Stimulated activated naive CD4-positive, alpha-beta T cell treated with Interleukin-2 at 50 U/mL for 16 hours (primary cell): Measurements from ENCODE around the gene CNTNAP2.

Experiments
- DNase-seq: peaks from one replicate; lab custom pipeline; 2025; lab: John Stamatoyannopoulos, UW

Gene CNTNAP2

GRCh38 chr7:146690987-146691386 is 574.4 kb downstream of the CNTNAP2 start:
- DNase-seq, result no peak

GRCh38 chr7:146698995-146699610 is 582.5 kb downstream of the CNTNAP2 start:
- no peak for DNase-seq

DNA sequence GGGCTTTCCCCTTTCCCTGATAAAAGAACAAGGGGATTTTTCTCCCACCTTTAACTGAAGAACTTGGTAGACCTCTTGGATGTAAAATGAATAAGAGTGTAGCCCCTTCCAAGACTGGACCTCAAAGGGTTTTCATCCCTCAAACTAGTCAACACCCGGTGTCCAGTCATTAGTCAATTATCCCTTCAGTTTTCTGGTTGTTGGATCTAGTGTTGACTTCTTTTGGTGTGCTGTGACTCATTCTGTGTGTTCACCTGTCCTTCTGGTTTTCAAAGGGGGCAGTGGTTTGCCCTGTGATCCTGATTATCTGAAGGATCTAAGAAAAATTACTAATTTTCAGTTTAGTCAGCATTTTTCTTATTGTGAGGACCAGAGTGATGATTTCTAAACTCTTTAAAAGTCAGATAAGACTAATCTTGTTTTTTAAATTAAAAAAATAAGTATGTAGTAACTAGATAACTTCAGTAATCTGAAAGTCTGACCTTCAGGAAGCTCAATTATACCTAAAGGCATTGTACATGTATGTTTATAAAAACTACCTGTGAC is 583.5 kb downstream of the CNTNAP2 start:
- DNase-seq, result no peak

GRCh38 chr7:146701166-146701565 is 584.6 kb downstream of the CNTNAP2 start:
- no peak for DNase-seq

DNA sequence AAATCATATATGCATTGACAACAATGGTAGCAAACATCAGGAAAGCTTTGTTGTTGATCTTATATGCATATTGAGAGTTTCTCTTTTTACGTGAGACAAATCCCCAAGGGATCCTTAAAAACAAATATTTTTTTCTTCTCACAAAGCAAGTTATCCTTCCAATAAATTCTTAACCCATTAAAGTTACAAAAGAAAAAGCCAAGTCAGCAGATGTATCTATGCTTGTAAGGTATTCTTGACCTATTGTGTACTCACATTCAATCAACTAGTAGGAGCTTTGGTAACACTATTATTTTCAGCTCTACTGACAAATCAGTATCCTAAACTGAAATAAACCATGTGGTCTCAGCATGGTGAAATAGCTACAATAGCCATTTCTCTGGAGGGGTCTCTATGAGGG is 586.3 kb downstream of the CNTNAP2 start:
- DNase-seq, result no peak

DNA sequence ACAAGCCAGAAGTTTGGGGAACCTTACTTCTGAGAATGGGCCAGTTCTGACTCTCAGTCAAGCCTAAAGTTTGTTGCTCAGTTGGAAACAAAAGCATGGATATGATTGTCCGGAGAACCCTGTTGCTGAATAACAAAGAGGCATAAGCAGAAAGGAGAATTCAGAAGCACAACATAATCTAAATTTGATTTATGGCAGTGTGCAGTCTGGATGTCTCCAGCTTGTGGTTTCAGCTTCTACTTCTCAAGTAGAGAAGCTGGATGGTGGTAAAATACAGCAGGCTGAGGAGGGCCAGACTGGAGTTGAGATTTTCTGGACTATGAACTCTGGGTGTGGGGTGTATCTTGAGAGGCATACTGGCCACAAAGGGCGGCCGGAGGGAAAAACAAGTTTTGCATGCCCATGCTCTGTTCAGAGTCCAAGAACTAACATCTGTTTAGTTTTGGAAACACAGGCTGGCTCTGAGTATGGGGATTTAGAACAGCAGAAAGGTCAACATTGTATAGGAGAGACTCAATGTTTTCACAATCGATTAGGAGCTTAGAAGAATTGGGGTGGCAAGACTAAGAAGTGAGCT is 592.9 kb downstream of the CNTNAP2 start:
- DNase-seq, result no peak

GRCh38 chr7:146713205-146713604 is 596.6 kb downstream of the CNTNAP2 start:
- no peak for DNase-seq

GRCh38 chr7:146713934-146714333 is 597.3 kb downstream of the CNTNAP2 start:
- no peak for DNase-seq

- no peak for DNase-seq
These were observed 603.6 kb downstream of the CNTNAP2 start for GRCh38 chr7:146720195-146720594.

DNA sequence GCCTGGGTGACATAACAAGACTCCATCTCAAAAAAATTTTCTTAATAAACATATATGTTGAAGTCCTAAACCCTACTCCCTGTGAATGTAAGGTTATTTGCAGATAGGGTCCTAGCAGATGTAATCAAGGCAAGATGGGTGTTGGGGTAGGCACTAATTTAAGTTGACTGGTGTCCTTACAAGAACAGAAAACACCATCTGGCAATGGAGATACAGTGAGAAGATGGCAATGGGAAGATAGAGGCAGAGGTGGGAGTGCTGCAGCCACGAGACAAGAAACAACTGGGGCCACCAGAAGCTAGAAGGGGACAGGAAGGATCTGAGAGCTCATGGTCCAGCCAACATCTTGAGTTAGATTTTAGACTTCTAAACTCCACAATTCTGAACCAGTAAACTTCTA is 606.4 kb downstream of the CNTNAP2 start:
- no peak for DNase-seq

DNA sequence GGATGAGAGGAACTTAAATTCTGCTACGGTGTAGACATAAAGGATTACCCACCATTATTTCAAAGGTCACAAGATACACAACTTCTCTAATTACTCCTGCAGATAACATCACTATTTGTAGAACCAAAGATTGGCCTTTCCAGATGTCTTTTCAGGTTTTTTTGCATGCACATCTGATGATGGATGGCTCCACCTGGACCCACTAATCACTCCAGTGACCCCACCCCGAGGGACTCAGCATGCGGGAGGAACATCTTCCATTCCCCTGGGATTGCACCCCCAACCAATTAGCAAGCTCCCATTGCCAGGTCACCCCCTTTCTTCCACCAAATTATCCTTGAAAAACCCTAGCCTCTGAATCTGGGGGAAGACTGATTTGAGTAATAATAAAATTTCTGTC is 608.9 kb downstream of the CNTNAP2 start:
- no peak for DNase-seq

DNA sequence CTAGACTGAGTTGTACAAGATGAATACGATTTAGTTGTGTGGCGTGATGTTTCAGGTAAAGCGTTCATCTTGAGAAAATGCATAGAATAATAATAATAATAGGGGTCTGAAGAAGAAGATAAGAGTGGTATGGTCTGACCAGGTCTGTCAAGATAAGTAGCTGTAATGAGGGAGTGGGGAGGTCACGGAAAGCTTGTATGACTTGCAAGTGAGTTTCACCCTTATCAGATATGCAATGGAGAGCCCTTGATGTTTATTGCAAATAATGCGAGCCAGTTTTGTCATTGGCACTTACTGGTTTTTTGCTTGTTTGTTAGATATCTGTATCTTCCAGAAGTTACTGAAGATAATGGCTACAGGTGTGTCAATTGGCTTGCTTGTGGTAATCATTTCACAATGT is 611.5 kb downstream of the CNTNAP2 start:
- DNase-seq, result no peak

DNA sequence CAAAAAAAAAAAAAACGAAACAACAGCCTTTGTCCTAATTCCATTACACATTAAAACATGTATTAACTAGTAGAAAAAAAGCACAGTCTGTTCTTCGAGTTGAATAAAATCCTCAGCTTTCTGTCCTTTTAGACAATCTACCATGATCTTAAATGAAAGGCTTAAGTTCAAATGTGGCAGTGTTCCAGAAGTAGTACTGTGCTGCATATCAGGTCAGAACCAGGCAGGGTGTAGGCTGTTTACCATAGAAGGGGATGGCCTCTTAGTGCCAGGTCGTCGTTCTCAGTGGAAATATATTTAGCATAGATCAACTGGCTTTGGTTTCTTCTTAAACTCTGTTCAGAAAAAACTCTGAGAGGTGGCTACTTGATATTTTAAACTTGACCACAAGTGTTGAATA is 612.0 kb downstream of the CNTNAP2 start:
- no peak for DNase-seq

DNA sequence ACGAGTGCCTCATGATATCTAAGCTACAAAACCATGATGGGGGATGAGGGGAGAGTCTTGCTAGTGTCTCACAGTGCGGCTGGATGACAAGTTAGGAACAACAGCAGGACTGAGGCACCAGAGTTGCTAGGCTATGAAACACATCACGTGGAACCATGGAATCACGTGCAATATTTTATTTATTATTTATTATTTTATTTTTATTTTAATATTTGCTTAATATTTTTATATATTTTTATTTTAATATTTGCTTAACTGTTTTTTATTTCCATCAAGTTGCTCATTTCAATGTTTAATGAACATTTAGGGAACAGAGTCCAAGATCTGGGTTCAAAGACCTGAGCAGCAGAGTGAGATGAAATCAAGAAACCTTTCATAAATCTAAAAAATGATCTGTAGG is 614.6 kb downstream of the CNTNAP2 start:
- no peak for DNase-seq

DNA sequence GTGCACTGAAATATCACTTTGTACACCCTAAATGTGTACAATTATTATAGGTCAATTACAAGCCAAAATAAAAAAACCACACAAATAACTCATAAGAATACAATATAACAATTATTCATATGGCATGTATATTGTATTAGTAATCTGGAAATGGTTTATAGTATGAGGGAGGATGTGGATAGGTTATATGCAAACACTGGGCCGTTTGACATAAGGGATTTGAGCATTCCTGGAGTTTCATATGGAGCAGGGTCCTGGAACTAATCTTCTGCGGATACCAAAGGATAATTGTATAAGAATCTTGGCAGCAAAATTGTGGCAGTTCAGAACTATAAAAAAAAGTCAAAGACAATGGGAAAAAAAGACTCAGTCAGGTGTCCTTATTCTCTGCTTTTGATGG is 619.4 kb downstream of the CNTNAP2 start:
- no peak for DNase-seq

- DNase-seq, result no peak
These were observed 620.0 kb downstream of the CNTNAP2 start for GRCh38 chr7:146736446-146737190.

DNA sequence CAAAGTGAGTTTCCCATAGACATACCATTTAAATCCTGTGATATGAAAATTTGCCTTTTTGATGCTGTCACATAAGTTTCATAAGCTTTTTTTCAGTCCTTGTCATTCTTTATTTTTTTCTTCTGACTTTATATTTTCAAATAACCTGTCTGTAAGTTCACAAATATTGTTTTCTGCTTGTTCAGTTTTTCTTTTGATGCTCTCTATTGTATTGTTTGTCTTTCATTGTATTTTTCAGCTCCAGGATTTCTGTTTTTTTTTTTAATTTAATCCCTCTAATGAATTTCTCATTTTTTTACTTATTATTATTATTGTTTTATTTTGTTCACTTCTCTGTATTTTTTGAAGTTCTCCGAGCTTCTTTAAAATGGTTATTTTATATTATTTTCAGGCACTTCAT is 623.4 kb downstream of the CNTNAP2 start:
- no peak for DNase-seq

GRCh38 chr7:146741911-146742310 is 625.3 kb downstream of the CNTNAP2 start:
- no peak for DNase-seq

DNA sequence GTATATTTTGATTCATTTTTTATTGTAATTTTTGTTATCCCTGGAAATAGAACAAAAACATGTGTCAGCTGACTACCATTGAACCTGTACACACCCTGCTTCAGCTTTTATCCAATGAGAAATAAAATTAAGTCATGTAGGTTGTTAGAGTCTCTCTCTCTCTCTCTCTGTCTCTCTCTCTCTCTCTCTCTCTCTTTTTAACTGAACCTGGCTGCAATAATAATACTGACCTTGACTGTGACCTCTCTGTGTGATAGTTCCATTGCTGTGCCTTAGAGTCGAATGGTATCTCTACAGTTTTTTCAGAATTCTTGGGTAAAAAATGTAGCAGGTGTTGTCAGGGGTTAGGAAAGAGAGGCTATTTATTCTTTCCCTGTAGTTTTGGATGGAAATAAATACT is 637.8 kb downstream of the CNTNAP2 start:
- no peak for DNase-seq

GRCh38 chr7:146755585-146755984 is 639.0 kb downstream of the CNTNAP2 start:
- DNase-seq, result no peak

DNA sequence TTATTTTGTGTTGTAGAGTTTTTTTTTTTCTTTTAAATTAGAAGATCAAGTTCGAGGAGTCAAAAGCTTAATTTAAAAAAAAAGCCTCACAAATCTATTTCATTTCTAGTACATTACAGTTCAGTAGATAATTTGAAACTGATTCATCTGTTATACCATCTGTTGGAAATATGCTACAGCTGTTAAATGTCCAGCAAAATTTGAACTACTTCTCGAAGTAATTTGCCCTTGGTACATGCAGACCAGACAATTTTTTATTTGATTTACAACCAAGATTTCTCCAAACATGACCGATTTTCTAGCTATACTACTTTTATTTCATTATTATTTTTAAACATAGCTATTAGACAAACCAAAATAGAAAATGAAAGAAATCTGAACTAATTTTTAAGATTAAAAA is 647.9 kb downstream of the CNTNAP2 start:
- DNase-seq, result no peak

- DNase-seq, result no peak
These were observed 652.4 kb downstream of the CNTNAP2 start for GRCh38 chr7:146768957-146769356.

- DNase-seq, result no peak
These were observed 656.0 kb downstream of the CNTNAP2 start for GRCh38 chr7:146772601-146773000.
